Measurements from ENCODE around the gene PPOX. TPM values are rescaled to one million over a fixed set of nuclear protein-coding genes. Genes with fewer than 3 reads are reported as not detected.

The PPOX gene
- total RNA-seq, 4 donors from 2014 or later = 2.8 to 19.2 (median 11.8) TPM

DNA sequence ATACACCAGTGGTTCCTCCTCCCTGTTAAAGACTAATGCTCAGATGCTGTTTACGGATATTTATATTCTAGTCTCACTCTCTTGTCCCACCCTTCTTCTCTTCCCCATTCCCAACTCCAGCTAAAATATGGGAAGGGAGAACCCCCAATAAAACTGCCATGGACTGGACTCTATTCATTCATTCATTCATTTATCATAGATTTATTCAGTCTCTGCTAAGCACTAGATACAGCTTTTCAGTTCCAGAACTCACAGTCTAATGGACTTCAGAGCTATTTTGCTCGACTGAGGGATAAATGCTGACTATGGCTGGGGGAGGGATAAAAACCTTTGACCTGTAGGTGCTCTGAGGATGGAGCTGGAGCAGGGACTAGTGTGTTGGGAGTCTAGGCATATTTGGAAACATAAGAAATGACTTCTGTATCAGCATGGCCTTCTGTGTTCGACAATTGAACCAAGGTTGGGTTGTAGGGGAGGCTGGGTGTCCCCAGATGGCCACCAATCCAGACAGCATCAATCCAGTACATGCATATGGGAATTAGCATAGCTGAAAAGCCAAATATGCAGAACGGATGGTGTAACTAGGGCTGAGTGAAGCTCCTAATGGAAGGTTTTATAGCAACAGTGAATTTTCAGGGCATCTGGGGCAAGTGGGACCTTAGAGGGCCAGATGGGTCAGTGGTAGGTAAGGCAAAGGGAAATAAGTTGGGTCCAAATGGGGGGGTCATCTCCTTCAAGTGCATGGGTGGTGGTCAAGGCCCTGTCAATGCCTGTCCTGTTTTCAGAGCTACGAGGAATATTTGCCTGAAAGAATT is 53.1 kb downstream of the PPOX start:
- in situ Hi-C loops (cut with MboI; ENCODE audit: low pct_ligation_motif_present in 1 of 4, low pct_unique_long_range_greater_than_20kb in 1 of 4, low sequenced_read_pairs in 3 of 4) = loop anchor here in 1 of 4 donors (25.0 kb wide), 1 partner anchor 168 kb away; no protein-coding TSS in a partner anchor
- WGBS, 2 donors (ENCODE audit: low coverage in 1 of 2) = 83 to 89% methylated on average over 2 to 5 of the region's 5 CpGs
- peaks cover 0 to 3% (median 0%) of the 10 kb centered on the region in 4 donors for H3K4me1 ChIP-seq
- no peak overlapping the region for H3K27ac ChIP-seq
- no peaks in the 10 kb centered on the region for H3K27me3 ChIP-seq
- intact Hi-C loops (cut with DNase I; ENCODE audit: low total_unique reads) = no loop called here
- no peaks in the 10 kb centered on the region for H3K9me3 ChIP-seq
- H3K4me3 ChIP-seq = no peak overlapping the region
- no peak for DNase-seq
- no peak for TF ChIP-seq POLR2AphosphoS5 (IDR thresholded peaks at IDR 0.05)
- no peak for TF ChIP-seq POLR2A (IDR thresholded peaks at IDR 0.05)
- no peak for TF ChIP-seq EP300 (IDR thresholded peaks at IDR 0.05; ENCODE audit: low read depth)
- TF ChIP-seq, protein P1, sequence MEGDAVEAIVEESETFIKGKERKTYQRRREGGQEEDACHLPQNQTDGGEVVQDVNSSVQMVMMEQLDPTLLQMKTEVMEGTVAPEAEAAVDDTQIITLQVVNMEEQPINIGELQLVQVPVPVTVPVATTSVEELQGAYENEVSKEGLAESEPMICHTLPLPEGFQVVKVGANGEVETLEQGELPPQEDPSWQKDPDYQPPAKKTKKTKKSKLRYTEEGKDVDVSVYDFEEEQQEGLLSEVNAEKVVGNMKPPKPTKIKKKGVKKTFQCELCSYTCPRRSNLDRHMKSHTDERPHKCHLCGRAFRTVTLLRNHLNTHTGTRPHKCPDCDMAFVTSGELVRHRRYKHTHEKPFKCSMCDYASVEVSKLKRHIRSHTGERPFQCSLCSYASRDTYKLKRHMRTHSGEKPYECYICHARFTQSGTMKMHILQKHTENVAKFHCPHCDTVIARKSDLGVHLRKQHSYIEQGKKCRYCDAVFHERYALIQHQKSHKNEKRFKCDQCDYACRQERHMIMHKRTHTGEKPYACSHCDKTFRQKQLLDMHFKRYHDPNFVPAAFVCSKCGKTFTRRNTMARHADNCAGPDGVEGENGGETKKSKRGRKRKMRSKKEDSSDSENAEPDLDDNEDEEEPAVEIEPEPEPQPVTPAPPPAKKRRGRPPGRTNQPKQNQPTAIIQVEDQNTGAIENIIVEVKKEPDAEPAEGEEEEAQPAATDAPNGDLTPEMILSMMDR (IDR thresholded peaks at IDR 0.05) = no peak
- H3K36me3 ChIP-seq = peaks cover 0 to 5% (median 2%) of the 10 kb centered on the region in 4 donors

DNA sequence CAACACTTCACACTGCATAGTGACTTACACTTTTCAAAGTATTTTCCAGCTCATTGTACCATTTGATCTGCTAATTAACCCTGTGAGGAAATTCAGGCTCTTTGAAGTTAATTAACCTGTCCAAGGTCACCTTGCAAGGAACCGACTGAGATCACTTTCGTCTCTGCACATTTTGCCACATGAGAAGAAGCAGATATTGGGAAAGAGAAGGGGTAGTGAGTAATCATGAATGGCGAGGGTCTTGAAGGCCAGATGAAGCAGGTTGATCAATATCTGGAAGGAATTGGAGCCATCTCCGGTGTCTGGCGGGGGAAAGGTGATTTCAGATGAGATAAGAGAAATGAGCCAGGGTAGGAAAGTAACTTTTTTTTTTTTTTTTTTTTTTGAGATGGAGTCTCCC is 53.8 kb downstream of the PPOX start:
- intact Hi-C loops (cut with DNase I; ENCODE audit: low total_unique reads) = no loop called here
- no peak for TF ChIP-seq POLR2AphosphoS5 (IDR thresholded peaks at IDR 0.05)
- TF ChIP-seq EP300 (IDR thresholded peaks at IDR 0.05; ENCODE audit: low read depth) = no peak
- TF ChIP-seq POLR2A (IDR thresholded peaks at IDR 0.05) = no peak
- TF ChIP-seq, protein P1 (IDR thresholded peaks at IDR 0.05) = no peak
- DNase-seq = no peak
- H3K36me3 ChIP-seq = no peaks in the 10 kb centered on the region
- in situ Hi-C loops (cut with MboI; ENCODE audit: low pct_ligation_motif_present in 1 of 4, low pct_unique_long_range_greater_than_20kb in 1 of 4, low sequenced_read_pairs in 3 of 4) = loop anchor here in 3 of 4 donors (10.0 to 25.0 kb wide), 3 partner anchors 155 to 167 kb away; no protein-coding TSS in a partner anchor
- no peaks in the 10 kb centered on the region for H3K9me3 ChIP-seq
- no peak overlapping the region for H3K27ac ChIP-seq
- no peaks in the 10 kb centered on the region for H3K27me3 ChIP-seq
- WGBS, 2 donors (ENCODE audit: low coverage in 1 of 2) = 86 to 94% methylated on average over 4 to 5 of the region's 5 CpGs
- peaks cover 0 to 3% (median under 1%) of the 10 kb centered on the region in 4 donors for H3K4me1 ChIP-seq
- no peak overlapping the region for H3K4me3 ChIP-seq

Small RNA genes within 50 kb of the gene (small RNA-seq; reads per million reads assigned to genes)
- gene RF01225 = 0 reads per million in 4 donors

Other genes starting within 250 kb of the PPOX start
- not detected for gene ITLN2, start 211.6 kb upstream of the PPOX start, total RNA-seq
- 100 to 1,000 TPM in 2 of 4 donors, 10 to 100 TPM in 2; 91.7 to 126 (median 105) TPM for gene F11R, start 145.3 kb upstream of the PPOX start, total RNA-seq
- gene TSTD1, start 127.5 kb upstream of the PPOX start, total RNA-seq = 100 to 1,000 TPM; 104 to 224 (median 191) TPM
- gene USF1, start 120.4 kb upstream of the PPOX start, total RNA-seq = 10 to 100 TPM; 34.4 to 78.2 (median 64.9) TPM
- 10 to 100 TPM in 1 of 4 donors, 1 to 10 TPM in 2, under 1 TPM in 1; 0.60 to 11.0 (median 4.4) TPM for gene ARHGAP30, start 96.5 kb upstream of the PPOX start, total RNA-seq
- 1 to 10 TPM in 1 of 4 donors, under 1 TPM in 2, not detected in 1; 0.37 to 4.0 (median 0.82) TPM for gene NECTIN4, start 76.9 kb upstream of the PPOX start, total RNA-seq
- gene KLHDC9, start 68.1 kb upstream of the PPOX start, total RNA-seq = 10 to 100 TPM in 1 of 4 donors, 1 to 10 TPM in 1, under 1 TPM in 1, not detected in 1; 0.80 to 16.9 (median 8.7) TPM
- 10 to 100 TPM; 28.9 to 70.5 (median 45.9) TPM for gene PFDN2, start 48.4 kb upstream of the PPOX start, total RNA-seq
- 10 to 100 TPM; 45.6 to 83.0 (median 75.4) TPM for gene NIT1, start 48.3 kb upstream of the PPOX start, total RNA-seq
- 10 to 100 TPM; 30.3 to 73.7 (median 38.6) TPM for gene DEDD, start 33.8 kb upstream of the PPOX start, total RNA-seq
- gene UFC1, start 12.4 kb upstream of the PPOX start, total RNA-seq = 10 to 100 TPM; 30.1 to 96.4 (median 51.5) TPM
- gene USP21, start 6.9 kb upstream of the PPOX start, total RNA-seq = 10 to 100 TPM; 19.5 to 75.9 (median 35.3) TPM
- gene B4GALT3, start 11.1 kb downstream of the PPOX start, total RNA-seq = 10 to 100 TPM in 3 of 4 donors, 1 to 10 TPM in 1; 3.0 to 71.4 (median 26.6) TPM
- gene ADAMTS4, start 32.6 kb downstream of the PPOX start, total RNA-seq = 10 to 100 TPM in 2 of 4 donors, 1 to 10 TPM in 2; 1.2 to 34.8 (median 7.2) TPM
- 100 to 1,000 TPM in 3 of 4 donors, 10 to 100 TPM in 1; 82.6 to 209 (median 144) TPM for gene NDUFS2, start 35.9 kb downstream of the PPOX start, total RNA-seq
- gene FCER1G, start 48.9 kb downstream of the PPOX start, total RNA-seq = 100 to 1,000 TPM in 1 of 4 donors, 10 to 100 TPM in 3; 20.9 to 194 (median 49.2) TPM
- not detected for gene APOA2, start 57.2 kb downstream of the PPOX start, total RNA-seq
- 10 to 100 TPM in 2 of 4 donors, 1 to 10 TPM in 2; 5.8 to 21.4 (median 12.6) TPM for gene TOMM40L, start 59.6 kb downstream of the PPOX start, total RNA-seq
- not detected for gene NR1I3, start 71.8 kb downstream of the PPOX start, total RNA-seq
- 1 to 10 TPM in 2 of 4 donors, not detected in 2; 1.8 to 2.1 TPM for gene PCP4L1, start 92.3 kb downstream of the PPOX start, total RNA-seq
- gene MPZ, start 143.5 kb downstream of the PPOX start, total RNA-seq = 1 to 10 TPM; 1.4 to 3.0 (median 1.6) TPM
- 100 to 1,000 TPM in 1 of 4 donors, 10 to 100 TPM in 3; 32.1 to 223 (median 52.5) TPM for gene SDHC, start 148.0 kb downstream of the PPOX start, total RNA-seq
- not detected for gene CFAP126, start 201.4 kb downstream of the PPOX start, total RNA-seq